Measurements from ENCODE around the gene MYRIP.

DNA sequence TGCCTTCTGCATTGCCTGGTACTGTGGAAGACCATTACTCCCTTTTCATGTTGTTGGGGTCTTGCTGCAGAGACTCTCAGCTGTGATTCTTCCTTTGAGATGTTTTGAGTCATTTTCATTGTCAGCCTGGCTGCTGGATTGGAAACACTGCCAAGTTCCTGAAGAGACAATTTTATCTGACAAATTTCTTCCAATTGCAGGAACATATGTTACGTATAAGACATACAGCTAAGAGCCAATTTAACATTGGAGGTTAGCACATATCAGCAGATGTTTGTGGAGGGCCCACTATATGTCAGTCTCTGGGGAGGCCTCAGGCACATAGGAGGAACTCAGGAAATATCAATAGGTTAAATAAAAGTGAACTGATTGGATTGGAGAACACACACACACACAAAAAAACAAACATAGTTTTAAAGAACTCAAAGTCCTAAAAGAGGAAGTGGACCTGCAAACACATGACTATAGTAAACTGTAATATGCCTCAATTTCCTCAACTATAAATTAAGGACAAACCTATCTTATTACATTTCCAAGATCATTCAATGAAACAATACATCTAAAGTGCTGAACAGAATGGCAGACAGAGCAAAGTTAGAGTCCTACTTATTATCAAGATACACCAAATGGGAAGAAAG is 172.3 kb downstream of the MYRIP start:
- TF ChIP-seq, protein P1, sequence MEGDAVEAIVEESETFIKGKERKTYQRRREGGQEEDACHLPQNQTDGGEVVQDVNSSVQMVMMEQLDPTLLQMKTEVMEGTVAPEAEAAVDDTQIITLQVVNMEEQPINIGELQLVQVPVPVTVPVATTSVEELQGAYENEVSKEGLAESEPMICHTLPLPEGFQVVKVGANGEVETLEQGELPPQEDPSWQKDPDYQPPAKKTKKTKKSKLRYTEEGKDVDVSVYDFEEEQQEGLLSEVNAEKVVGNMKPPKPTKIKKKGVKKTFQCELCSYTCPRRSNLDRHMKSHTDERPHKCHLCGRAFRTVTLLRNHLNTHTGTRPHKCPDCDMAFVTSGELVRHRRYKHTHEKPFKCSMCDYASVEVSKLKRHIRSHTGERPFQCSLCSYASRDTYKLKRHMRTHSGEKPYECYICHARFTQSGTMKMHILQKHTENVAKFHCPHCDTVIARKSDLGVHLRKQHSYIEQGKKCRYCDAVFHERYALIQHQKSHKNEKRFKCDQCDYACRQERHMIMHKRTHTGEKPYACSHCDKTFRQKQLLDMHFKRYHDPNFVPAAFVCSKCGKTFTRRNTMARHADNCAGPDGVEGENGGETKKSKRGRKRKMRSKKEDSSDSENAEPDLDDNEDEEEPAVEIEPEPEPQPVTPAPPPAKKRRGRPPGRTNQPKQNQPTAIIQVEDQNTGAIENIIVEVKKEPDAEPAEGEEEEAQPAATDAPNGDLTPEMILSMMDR (IDR thresholded peaks at IDR 0.05): no peak
- no peak for TF ChIP-seq POLR2A (IDR thresholded peaks at IDR 0.05)
